Upper lobe of right lung (tissue), 1 donor: Measurements from ENCODE around the gene ASB3. TPM values are rescaled to one million over a fixed set of nuclear protein-coding genes. Genes with fewer than 3 reads are reported as not detected.
A peak's percentile ranks its signal among the peaks of the same experiment; 100 is the strongest.
"Not testable (repeated sequence)": the region's sequence is repeated elsewhere in the genome, so short reads cannot be mapped to it uniquely, and the experiment has no call there.

ENCODE experiments used
- ATAC-seq: fragments of 200-7000 bp; cut with Tn5 transposase; one replicate; pipeline ENCODE4 v1.9.1; 2020; ENCODE audit warnings: mild to moderate bottlenecking, moderate library complexity
- DNase-seq: peaks from one replicate; pipeline ENCODE4 v3.0.0-alpha.2; 2020
- H3K27ac ChIP-seq: fragments of 200-600 bp; one replicate; pipeline ENCODE4 v1.8.0; 2022
- H3K27me3 ChIP-seq: fragments of 200-600 bp; one replicate; pipeline ENCODE4 v1.8.0; 2022; ENCODE audit warnings: mild to moderate bottlenecking
- H3K36me3 ChIP-seq: fragments of 200-600 bp; one replicate; pipeline ENCODE4 v1.8.0; 2022
- H3K4me1 ChIP-seq: fragments of 200-600 bp; one replicate; pipeline ENCODE4 v1.8.0; 2022
- H3K4me3 ChIP-seq: fragments of 200-600 bp; one replicate; pipeline ENCODE4 v1.8.0; 2022; ENCODE audit warnings: mild to moderate bottlenecking
- H3K9me3 ChIP-seq: fragments of 200-600 bp; one replicate; pipeline ENCODE4 v1.8.0; 2022
- CTCF ChIP-seq: fragments of 200-600 bp; IDR thresholded peaks from one replicate; pipeline ENCODE4 v1.8.0; 2022; ENCODE audit warnings: antibody characterized with exemption
- intact Hi-C: fragments of 100-400 bp; cut with DNase I; formaldehyde crosslinking; loops from one replicate; pipeline ENCODE4 v1.11.0; 2022
- total RNA-seq: library from RNA; stranded (reverse); fragmentation: NEBNext Ultra II Directional; extraction: Animal tissue kit (Norgen Biotek cat#: 25700); gene quantifications from one replicate; pipeline ENCODE4 v1.2.1, GENCODE V29; 2021
- donor health status: DM: no; HTN: yes; CAD: no; lungs with severe emphysema.

Gene ASB3
- total RNA-seq, 1 donor from 2014 or later = 29.0 TPM

GRCh38 chr2:53727921-53728320 lies 58.8 kb downstream of the ASB3 start:
- no peak overlapping the region for H3K27ac ChIP-seq
- no peak for DNase-seq
- H3K4me3 ChIP-seq = no peak overlapping the region
- H3K36me3 ChIP-seq = peaks cover 14% of the 10 kb centered on the region
- intact Hi-C loops = no loop called here
- no peaks in the 10 kb centered on the region for H3K27me3 ChIP-seq
- no peaks in the 10 kb centered on the region for H3K9me3 ChIP-seq
- TF ChIP-seq CTCF = no peak
- no peak for ATAC-seq
- H3K4me1 ChIP-seq = no peaks in the 10 kb centered on the region

- DNase-seq (no peak), ATAC-seq (no peak)
- no peaks in the 10 kb centered on the region for H3K9me3 ChIP-seq
- H3K4me3 ChIP-seq = no peak overlapping the region
- H3K36me3 ChIP-seq = peaks cover 14% of the 10 kb centered on the region
- no peak overlapping the region for H3K27ac ChIP-seq
- H3K4me1 ChIP-seq = no peaks in the 10 kb centered on the region
- H3K27me3 ChIP-seq = no peaks in the 10 kb centered on the region
- no peak for TF ChIP-seq CTCF
- intact Hi-C loops = no loop called here
Measured at GRCh38 chr2:53725662-53726061, 61.1 kb downstream of the ASB3 start.

DNA sequence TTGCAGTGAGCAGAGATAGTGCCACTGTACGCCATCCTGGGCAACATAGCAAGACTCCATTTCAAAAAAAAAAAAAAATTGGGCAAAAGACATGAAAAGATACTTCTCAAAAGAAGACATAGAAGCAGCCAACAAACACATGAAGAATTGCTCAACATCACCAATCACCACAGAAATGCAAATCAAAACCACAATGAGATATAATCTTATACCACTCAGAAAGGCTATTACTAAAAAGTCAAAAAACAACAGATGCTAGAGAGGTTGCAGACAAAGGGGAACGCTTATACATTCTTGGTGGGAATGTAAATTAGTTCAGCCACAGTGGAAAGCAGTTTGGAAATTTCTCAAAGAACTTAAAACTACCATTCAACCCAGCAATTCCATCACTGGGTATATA lies 62.2 kb downstream of the ASB3 start:
- intact Hi-C loops = no loop called here
- H3K27ac ChIP-seq = no peak overlapping the region
- no peaks in the 10 kb centered on the region for H3K9me3 ChIP-seq
- H3K36me3 ChIP-seq = peaks cover 14% of the 10 kb centered on the region
- DNase-seq (no peak), ATAC-seq (no peak)
- no peaks in the 10 kb centered on the region for H3K4me1 ChIP-seq
- TF ChIP-seq CTCF = no peak
- H3K4me3 ChIP-seq = no peak overlapping the region
- H3K27me3 ChIP-seq = no peaks in the 10 kb centered on the region

DNA sequence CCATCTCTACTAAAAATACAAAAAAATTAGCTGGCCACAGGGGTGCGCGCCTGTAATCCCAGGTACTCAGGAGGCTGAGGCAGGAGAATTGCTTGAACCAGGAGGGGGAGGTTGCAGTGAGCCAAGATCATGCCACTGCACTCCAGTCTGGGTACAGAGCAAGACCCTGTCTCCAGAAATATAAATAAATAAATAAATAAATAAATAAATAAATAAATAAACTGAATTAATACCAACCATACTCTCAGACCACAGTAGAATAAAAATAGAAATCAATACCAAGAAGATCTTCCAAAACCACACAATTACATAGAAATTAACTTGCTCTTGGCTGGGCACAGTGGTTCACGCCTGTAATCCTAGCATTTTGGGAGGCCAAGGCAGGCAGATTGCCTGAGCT lies 65.8 kb downstream of the ASB3 start:
- H3K4me1 ChIP-seq, H3K27ac ChIP-seq, intact Hi-C loops, H3K4me3 ChIP-seq, H3K9me3 ChIP-seq, DNase-seq, H3K27me3 ChIP-seq, ATAC-seq: not testable (repeated sequence)
- H3K36me3 ChIP-seq = peaks cover 10% of the 10 kb centered on the region

DNA sequence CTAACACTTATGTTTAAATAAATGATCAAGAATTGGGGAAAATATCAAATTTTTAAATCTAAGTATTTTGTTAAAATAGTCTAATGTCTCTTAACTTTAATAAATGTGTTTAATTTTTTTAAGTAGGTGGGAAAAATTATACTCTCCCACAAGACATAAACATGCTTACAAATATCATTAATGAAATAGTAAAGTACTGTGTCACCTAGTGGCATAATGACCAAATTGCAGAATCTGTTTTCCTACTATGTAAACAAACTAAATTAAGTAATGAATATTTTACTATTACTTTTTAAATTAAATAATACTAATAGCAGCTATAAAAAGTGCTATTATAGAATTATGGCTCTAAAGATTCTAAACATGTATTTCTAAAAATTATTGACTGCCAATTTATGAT lies 71.2 kb downstream of the ASB3 start:
- TF ChIP-seq CTCF = peak; percentile 51
- Histone ChIP-seq H3K36me3 (peaks cover 15% of the 10 kb centered on the region), H3K27me3 (no peaks in the 10 kb centered on the region), H3K9me3 (no peaks in the 10 kb centered on the region), H3K27ac (no peak overlapping the region), H3K4me3 (no peak overlapping the region), H3K4me1 (no peaks in the 10 kb centered on the region)
- ATAC-seq (no peak), DNase-seq (no peak)
- intact Hi-C loops = no loop called here

GRCh38 chr2:53711271-53711780 lies 75.4 kb downstream of the ASB3 start:
- H3K4me3 ChIP-seq = no peak overlapping the region
- no peaks in the 10 kb centered on the region for H3K9me3 ChIP-seq
- no peak for DNase-seq
- no peaks in the 10 kb centered on the region for H3K27me3 ChIP-seq
- H3K27ac ChIP-seq = no peak overlapping the region
- intact Hi-C loops = no loop called here
- no peak for TF ChIP-seq CTCF
- peaks cover 30% of the 10 kb centered on the region for H3K36me3 ChIP-seq
- no peak for ATAC-seq
- no peaks in the 10 kb centered on the region for H3K4me1 ChIP-seq
